ENCODE measurements around the gene UBL4A. TPM values are rescaled to one million over a fixed set of nuclear protein-coding genes. Genes with fewer than 3 reads are reported as not detected.

UBL4A gene
- total RNA-seq, 2 donors from 2014 or later: 29.1 to 35.9 TPM

DNA sequence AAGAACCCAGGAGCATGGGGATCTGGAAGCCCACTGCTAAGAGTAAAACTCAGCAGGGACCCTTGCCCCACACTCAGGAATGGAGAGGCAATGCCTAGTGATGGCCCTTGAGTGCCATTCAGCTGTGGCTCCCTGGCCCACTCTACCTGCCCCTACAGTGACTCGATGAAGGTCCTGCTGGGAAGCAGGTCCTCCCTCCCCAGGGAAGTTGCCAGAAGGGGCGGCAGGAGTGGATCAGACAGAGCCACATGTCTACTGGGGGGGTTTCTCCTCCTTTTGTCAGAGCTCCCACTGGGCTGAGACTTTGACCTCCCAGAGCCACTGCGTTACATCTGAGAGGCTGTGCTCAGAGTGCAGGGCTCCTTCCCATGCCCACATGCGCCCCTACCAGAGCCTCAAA lies 2.8 kb upstream of the UBL4A start:
- H3K27me3 Mint-ChIP-seq (ENCODE audit: insufficient read depth): peaks cover 1% of the 10 kb centered on the region
- WGBS, 2 experiments (ENCODE audit: insufficient coverage in 1 of 2, insufficient read length in 1 of 2): 93% methylated on average over 4 of the region's 4 CpGs; no CpG with 5 or more reads in 1 of the 2 experiments
- peak overlapping the region; percentile 76 for H3K4me3 ChIP-seq (ENCODE audit: low read length)
- H3K36me3 ChIP-seq (ENCODE audit: control insufficient read depth, insufficient read depth, low read length): peaks cover 3% of the 10 kb centered on the region
- H3K4me1 ChIP-seq (ENCODE audit: control insufficient read depth, insufficient read depth, low read length): no peaks in the 10 kb centered on the region
- H3K9me3 Mint-ChIP-seq: peaks cover 64% of the 10 kb centered on the region
- no peak overlapping the region for H3K27ac ChIP-seq (ENCODE audit: low read depth, low read length)
- H3K4me1 Mint-ChIP-seq: no peaks in the 10 kb centered on the region
- peak overlapping the region; percentile 72 for H3K4me3 Mint-ChIP-seq
- H3K9me3 ChIP-seq (ENCODE audit: control insufficient read depth, low read length): no peaks in the 10 kb centered on the region
- H3K36me3 Mint-ChIP-seq (ENCODE audit: low read depth): peaks cover 6% of the 10 kb centered on the region
- TF ChIP-seq, protein P1, sequence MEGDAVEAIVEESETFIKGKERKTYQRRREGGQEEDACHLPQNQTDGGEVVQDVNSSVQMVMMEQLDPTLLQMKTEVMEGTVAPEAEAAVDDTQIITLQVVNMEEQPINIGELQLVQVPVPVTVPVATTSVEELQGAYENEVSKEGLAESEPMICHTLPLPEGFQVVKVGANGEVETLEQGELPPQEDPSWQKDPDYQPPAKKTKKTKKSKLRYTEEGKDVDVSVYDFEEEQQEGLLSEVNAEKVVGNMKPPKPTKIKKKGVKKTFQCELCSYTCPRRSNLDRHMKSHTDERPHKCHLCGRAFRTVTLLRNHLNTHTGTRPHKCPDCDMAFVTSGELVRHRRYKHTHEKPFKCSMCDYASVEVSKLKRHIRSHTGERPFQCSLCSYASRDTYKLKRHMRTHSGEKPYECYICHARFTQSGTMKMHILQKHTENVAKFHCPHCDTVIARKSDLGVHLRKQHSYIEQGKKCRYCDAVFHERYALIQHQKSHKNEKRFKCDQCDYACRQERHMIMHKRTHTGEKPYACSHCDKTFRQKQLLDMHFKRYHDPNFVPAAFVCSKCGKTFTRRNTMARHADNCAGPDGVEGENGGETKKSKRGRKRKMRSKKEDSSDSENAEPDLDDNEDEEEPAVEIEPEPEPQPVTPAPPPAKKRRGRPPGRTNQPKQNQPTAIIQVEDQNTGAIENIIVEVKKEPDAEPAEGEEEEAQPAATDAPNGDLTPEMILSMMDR (conservative IDR thresholded peaks at IDR 0.05): no peak
- DNase-seq: no peak
- H3K27ac Mint-ChIP-seq: no peak overlapping the region
- H3K27me3 ChIP-seq (ENCODE audit: control insufficient read depth, insufficient read depth, low read length, poor library complexity, severe bottlenecking): no peaks in the 10 kb centered on the region
- no peak overlapping the region for H3K9ac ChIP-seq (ENCODE audit: extremely low read depth, low read length, poor library complexity, severe bottlenecking)

DNA sequence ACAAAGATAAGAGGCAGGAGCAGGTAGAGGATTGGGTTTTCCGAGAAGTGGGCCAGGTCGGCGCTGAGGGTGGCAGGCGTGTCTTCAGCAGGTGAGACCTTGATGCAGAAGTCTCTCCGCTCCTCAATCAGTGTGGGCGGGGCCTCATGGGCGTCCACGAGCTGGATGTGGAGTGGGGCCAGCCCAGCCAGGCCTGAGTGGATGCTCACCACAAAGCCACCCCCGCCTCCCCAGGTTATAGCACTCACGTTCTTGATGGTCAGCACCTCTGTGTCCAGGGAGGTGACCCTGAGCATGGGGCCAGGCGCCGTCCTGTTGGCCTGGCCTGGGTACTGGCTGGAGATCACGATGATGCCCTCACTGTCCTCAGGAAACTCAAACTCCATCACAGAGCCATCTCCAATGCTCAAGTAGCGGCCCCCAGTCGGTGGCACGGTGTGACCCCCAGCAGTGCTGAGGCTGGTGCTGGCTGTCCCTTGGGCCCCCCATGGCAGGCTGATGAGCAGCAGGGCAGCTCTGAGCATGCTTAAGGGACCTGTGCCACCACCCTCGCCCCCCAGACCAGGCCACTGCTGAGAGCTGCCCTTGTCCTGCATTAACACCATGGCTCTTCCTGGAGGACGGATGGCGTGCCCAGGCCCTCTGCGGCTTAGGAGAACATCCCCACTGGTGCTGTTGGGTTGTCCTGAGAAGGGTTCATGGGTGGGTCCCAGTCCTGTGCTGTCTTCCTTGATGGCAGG lies 2.1 kb upstream of the UBL4A start:
- H3K4me1 Mint-ChIP-seq: no peaks in the 10 kb centered on the region
- TF ChIP-seq, protein P1 (conservative IDR thresholded peaks at IDR 0.05): no peak
- 93 to 94% methylated on average over 3 to 20 of the region's 20 CpGs for WGBS, 2 experiments (ENCODE audit: insufficient coverage in 1 of 2, insufficient read length in 1 of 2)
- no peak overlapping the region for H3K27ac Mint-ChIP-seq
- H3K9me3 ChIP-seq (ENCODE audit: control insufficient read depth, low read length): no peaks in the 10 kb centered on the region
- H3K27me3 ChIP-seq (ENCODE audit: control insufficient read depth, insufficient read depth, low read length, poor library complexity, severe bottlenecking): no peaks in the 10 kb centered on the region
- H3K9ac ChIP-seq (ENCODE audit: extremely low read depth, low read length, poor library complexity, severe bottlenecking): no peak overlapping the region
- peaks cover 4% of the 10 kb centered on the region for H3K36me3 ChIP-seq (ENCODE audit: control insufficient read depth, insufficient read depth, low read length)
- H3K4me3 Mint-ChIP-seq: no peak overlapping the region
- no peak for DNase-seq
- H3K4me3 ChIP-seq (ENCODE audit: low read length): no peak overlapping the region
- no peak overlapping the region for H3K27ac ChIP-seq (ENCODE audit: low read depth, low read length)
- H3K36me3 Mint-ChIP-seq (ENCODE audit: low read depth): peaks cover 6% of the 10 kb centered on the region
- H3K9me3 Mint-ChIP-seq: peaks cover 68% of the 10 kb centered on the region
- H3K27me3 Mint-ChIP-seq (ENCODE audit: insufficient read depth): peaks cover 1% of the 10 kb centered on the region
- H3K4me1 ChIP-seq (ENCODE audit: control insufficient read depth, insufficient read depth, low read length): no peaks in the 10 kb centered on the region

DNA sequence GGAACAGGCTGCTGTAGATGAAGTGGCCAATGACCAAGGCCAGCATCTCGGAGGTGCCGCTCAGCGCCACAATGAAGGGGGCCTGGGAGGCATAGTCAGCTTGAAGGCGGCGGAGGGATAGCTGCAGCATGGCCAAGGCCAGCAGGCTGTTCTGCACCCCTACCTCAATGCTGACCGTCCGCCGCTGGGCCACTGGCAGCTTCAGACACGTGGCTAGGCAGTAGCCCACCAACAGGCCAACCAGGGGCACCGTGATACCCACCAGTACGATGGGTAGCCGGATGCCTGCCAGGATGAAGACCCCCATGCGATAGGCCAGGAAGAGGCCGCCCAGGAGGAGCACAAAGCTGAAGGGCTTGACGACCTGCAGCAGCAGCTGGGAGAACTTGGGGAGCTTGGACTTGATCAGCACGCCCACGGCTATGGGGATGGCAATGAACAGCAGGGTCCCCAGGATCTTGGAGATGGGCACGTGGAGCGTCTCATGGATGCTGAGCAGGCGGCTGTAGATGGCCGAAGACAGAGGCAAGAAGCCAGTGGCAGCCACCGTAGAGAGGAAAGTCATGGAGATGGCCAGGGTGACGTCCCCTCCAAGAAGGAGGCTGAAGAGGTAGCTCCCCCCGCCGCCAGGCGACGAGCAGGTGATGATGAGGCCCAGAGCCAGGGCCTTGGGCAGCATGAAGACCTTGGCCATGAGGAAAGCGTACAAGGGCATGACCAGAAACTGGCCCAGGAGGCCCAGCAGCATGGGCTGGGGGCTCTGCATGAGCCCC lies 1.3 kb upstream of the UBL4A start:
- peaks cover 69% of the 10 kb centered on the region for H3K9me3 Mint-ChIP-seq
- Histone ChIP-seq H3K36me3 (ENCODE audit: control insufficient read depth, insufficient read depth, low read length) (peaks cover 4% of the 10 kb centered on the region), H3K4me1 (ENCODE audit: control insufficient read depth, insufficient read depth, low read length) (no peaks in the 10 kb centered on the region), H3K9me3 (ENCODE audit: control insufficient read depth, low read length) (no peaks in the 10 kb centered on the region), H3K4me3 (ENCODE audit: low read length) (no peak overlapping the region), H3K27ac (ENCODE audit: low read depth, low read length) (no peak overlapping the region), H3K9ac (ENCODE audit: extremely low read depth, low read length, poor library complexity, severe bottlenecking) (no peak overlapping the region), H3K27me3 (ENCODE audit: control insufficient read depth, insufficient read depth, low read length, poor library complexity, severe bottlenecking) (no peaks in the 10 kb centered on the region)
- DNase-seq: no peak
- H3K27ac Mint-ChIP-seq: no peak overlapping the region
- no peaks in the 10 kb centered on the region for H3K4me1 Mint-ChIP-seq
- peak overlapping the region; percentile 61 for H3K4me3 Mint-ChIP-seq
- peaks cover 6% of the 10 kb centered on the region for H3K36me3 Mint-ChIP-seq (ENCODE audit: low read depth)
- H3K27me3 Mint-ChIP-seq (ENCODE audit: insufficient read depth): no peaks in the 10 kb centered on the region
- TF ChIP-seq, protein P1 (conservative IDR thresholded peaks at IDR 0.05): no peak
- 96 to 98% methylated on average over 9 to 28 of the region's 28 CpGs for WGBS, 2 experiments (ENCODE audit: insufficient coverage in 1 of 2, insufficient read length in 1 of 2)
